OCI-LY3 (cell line): Measurements from ENCODE around the gene MAPK13.

Source experiments
- EZH2phosphoT487 ChIP-seq: fragments of 200-600 bp; shearing (Covaris generic); IDR thresholded peaks from 2 replicates; pipeline ENCODE4 v1.6.1; 2018; ENCODE audit warnings: antibody characterized with exemption, mixed run types, low read depth
- TF ChIP-seq, protein P1 (sequence below): fragments of 200-600, 300-600 bp; sonication (generic); IDR thresholded peaks from 2 replicates; pipeline ENCODE4 v1.5.1; 2014; ENCODE audit warnings: antibody characterized with exemption, low read length, low read depth

DNA sequence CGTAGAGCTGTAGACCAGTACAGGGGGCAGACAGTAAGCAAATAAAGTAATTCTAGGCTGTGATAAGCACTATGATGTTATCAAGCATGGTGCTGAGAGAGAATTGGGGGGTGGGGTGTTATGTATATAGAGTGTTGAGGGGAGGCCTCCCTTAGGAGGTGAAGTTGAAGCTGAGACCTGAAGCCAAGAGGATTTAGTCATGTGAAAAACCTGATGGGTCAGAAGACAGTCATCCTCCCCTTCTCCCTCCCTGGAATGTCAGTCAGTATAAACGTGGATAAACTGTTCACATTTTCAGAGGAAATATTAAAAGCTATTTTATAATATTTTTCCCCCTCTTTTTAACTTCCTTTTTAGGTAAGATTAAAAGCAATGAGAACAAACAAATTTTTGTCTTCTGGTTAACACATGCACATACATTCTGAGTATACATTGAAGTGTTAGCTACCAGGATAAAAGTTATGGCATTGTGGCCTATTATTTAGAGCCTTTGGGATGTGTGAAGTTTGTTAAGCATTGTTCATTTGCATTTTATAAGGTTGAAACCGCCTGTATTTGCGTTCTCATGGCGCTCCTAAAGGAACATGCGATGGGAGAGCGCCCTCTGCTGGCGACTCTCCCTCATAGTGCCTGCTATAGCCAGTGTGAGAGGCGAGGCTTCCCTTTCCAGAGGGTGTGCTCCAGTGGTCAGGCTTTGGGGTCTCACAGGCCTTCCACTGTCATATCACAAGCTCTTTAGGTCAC is 35.4 kb upstream of the MAPK13 start:
- TF ChIP-seq, protein P1, sequence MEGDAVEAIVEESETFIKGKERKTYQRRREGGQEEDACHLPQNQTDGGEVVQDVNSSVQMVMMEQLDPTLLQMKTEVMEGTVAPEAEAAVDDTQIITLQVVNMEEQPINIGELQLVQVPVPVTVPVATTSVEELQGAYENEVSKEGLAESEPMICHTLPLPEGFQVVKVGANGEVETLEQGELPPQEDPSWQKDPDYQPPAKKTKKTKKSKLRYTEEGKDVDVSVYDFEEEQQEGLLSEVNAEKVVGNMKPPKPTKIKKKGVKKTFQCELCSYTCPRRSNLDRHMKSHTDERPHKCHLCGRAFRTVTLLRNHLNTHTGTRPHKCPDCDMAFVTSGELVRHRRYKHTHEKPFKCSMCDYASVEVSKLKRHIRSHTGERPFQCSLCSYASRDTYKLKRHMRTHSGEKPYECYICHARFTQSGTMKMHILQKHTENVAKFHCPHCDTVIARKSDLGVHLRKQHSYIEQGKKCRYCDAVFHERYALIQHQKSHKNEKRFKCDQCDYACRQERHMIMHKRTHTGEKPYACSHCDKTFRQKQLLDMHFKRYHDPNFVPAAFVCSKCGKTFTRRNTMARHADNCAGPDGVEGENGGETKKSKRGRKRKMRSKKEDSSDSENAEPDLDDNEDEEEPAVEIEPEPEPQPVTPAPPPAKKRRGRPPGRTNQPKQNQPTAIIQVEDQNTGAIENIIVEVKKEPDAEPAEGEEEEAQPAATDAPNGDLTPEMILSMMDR = peak; percentile 99
- no peak for TF ChIP-seq EZH2phosphoT487
